GM12873 (cell line): ENCODE measurements around the gene C1QTNF3.

Source experiments
- TF ChIP-seq, protein P1 (sequence below): IDR thresholded peaks from 2 replicates; pipeline ENCODE4 v1.5.1; 2012; ENCODE audit warnings: low read depth, mild to moderate bottlenecking, moderate library complexity, low read length, control low read depth; ENCODE audit not compliant: insufficient read depth; ENCODE audit errors: missing control alignments

Gene C1QTNF3

GRCh38 chr5:34057118-34057517 is 14.1 kb upstream of the C1QTNF3 start:
- TF ChIP-seq, protein P1, sequence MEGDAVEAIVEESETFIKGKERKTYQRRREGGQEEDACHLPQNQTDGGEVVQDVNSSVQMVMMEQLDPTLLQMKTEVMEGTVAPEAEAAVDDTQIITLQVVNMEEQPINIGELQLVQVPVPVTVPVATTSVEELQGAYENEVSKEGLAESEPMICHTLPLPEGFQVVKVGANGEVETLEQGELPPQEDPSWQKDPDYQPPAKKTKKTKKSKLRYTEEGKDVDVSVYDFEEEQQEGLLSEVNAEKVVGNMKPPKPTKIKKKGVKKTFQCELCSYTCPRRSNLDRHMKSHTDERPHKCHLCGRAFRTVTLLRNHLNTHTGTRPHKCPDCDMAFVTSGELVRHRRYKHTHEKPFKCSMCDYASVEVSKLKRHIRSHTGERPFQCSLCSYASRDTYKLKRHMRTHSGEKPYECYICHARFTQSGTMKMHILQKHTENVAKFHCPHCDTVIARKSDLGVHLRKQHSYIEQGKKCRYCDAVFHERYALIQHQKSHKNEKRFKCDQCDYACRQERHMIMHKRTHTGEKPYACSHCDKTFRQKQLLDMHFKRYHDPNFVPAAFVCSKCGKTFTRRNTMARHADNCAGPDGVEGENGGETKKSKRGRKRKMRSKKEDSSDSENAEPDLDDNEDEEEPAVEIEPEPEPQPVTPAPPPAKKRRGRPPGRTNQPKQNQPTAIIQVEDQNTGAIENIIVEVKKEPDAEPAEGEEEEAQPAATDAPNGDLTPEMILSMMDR = no peak

GRCh38 chr5:34055667-34056066 is 12.7 kb upstream of the C1QTNF3 start:
- TF ChIP-seq, protein P1 = no peak

GRCh38 chr5:34054400-34054729 is 11.4 kb upstream of the C1QTNF3 start:
- TF ChIP-seq, protein P1 = no peak

GRCh38 chr5:34053571-34054399 is 10.8 kb upstream of the C1QTNF3 start:
- TF ChIP-seq, protein P1 = no peak

- TF ChIP-seq, protein P1 = no peak
Measured at GRCh38 chr5:34053133-34053532, 10.1 kb upstream of the C1QTNF3 start.

- TF ChIP-seq, protein P1 = no peak
Measured at GRCh38 chr5:34051374-34051980, 8.5 kb upstream of the C1QTNF3 start.

DNA sequence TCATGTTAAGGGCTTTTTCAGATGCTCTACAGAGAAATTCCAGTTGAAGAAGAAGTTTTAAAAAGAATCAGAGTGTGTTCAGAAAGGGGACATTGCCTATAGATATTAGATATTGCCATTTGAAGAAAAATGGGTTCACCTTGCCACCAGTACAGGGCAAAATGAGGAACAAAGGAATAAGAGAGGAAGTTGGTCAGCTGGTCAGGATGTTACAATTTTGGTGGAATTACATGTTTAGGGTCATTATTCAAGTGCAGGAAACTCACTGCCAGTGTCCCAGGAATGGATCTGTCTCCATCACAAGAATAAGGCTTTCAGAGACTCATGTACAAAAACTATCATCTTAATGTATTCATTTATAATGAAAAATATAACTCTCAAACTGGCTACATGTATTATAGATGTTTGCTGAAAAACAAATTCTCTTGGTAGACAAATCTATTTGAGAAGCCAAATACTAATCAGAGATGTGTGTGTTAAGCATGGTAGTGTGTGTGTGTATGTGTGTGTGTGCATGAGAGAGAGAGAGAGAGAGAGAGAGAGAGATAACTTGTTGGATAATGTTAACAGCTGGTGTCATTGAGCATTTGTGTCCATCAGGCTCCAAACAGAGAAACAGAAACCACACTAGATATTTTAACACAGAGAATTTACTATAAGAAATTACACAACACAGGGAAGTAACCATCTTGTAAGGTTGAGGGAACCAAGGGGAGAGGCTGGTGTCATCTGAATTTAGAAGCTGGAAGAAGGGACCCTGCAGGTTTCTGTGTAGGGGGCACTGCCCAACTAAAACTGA is 5.0 kb upstream of the C1QTNF3 start:
- TF ChIP-seq, protein P1 = no peak
